GM19452 (cell line): ENCODE results near the gene LRCH1.

ENCODE experiments used
- ATAC-seq: cut with Tn5 transposase; IDR thresholded peaks from one replicate; pipeline ENCODE4 v1.9.1; 2021; ENCODE audit not compliant: unreplicated experiment

Gene LRCH1

GRCh38 chr13:46632176-46632575 is 79.2 kb downstream of the LRCH1 start:
- ATAC-seq = no peak

- no peak for ATAC-seq
Observed at GRCh38 chr13:46633416-46633815, 80.4 kb downstream of the LRCH1 start.

- ATAC-seq = no peak
Observed at GRCh38 chr13:46636451-46636850, 83.5 kb downstream of the LRCH1 start.

- ATAC-seq = no peak
Observed at GRCh38 chr13:46637213-46637612, 84.2 kb downstream of the LRCH1 start.

- ATAC-seq = no peak
Observed at GRCh38 chr13:46638262-46638661, 85.3 kb downstream of the LRCH1 start.

- peak; percentile 91 for ATAC-seq
Observed at GRCh38 chr13:46639033-46639981, 86.3 kb downstream of the LRCH1 start.

- ATAC-seq = no peak
Observed at GRCh38 chr13:46640843-46641242, 87.9 kb downstream of the LRCH1 start.

GRCh38 chr13:46641274-46642081 is 88.5 kb downstream of the LRCH1 start:
- no peak for ATAC-seq

- no peak for ATAC-seq
Observed at GRCh38 chr13:46642254-46642653, 89.3 kb downstream of the LRCH1 start.

GRCh38 chr13:46643165-46643777 is 90.3 kb downstream of the LRCH1 start:
- no peak for ATAC-seq

GRCh38 chr13:46644816-46645215 is 91.8 kb downstream of the LRCH1 start:
- no peak for ATAC-seq

GRCh38 chr13:46647512-46648065 is 94.6 kb downstream of the LRCH1 start:
- no peak for ATAC-seq

GRCh38 chr13:46648166-46648607 is 95.2 kb downstream of the LRCH1 start:
- peak; percentile 70 for ATAC-seq

GRCh38 chr13:46649816-46650215 is 96.8 kb downstream of the LRCH1 start:
- no peak for ATAC-seq

- no peak for ATAC-seq
Observed at GRCh38 chr13:46654951-46655350, 102.0 kb downstream of the LRCH1 start.

- no peak for ATAC-seq
Observed at GRCh38 chr13:46655377-46656180, 102.6 kb downstream of the LRCH1 start.

- peak; percentile 81 for ATAC-seq
Observed at GRCh38 chr13:46656786-46657185, 103.8 kb downstream of the LRCH1 start.

- ATAC-seq = no peak
Observed at GRCh38 chr13:46659413-46660065, 106.6 kb downstream of the LRCH1 start.

- no peak for ATAC-seq
Observed at GRCh38 chr13:46660416-46660815, 107.4 kb downstream of the LRCH1 start.

GRCh38 chr13:46660857-46661256 is 107.9 kb downstream of the LRCH1 start:
- ATAC-seq = no peak
